GM23338 (cell line): ENCODE results near the gene TRABD. TPM values are rescaled to one million over a fixed set of nuclear protein-coding genes. Genes with fewer than 3 reads are reported as not detected.

ENCODE experiments used
- ATAC-seq: fragments of 200-7000 bp; cut with Tn5 transposase; 3 replicates; pipeline ENCODE4 v1.9.1; 2020
- DNase-seq: peaks from one replicate; pipeline ENCODE4 v3.0.0-alpha.2; 2015; ENCODE audit warnings: low spot score
- H2AFZ ChIP-seq: fragments of 200-600 bp; sonication (generic); 2 replicates; pipeline ENCODE4 v1.8.0; 2016; ENCODE audit warnings: antibody characterized with exemption, mild to moderate bottlenecking, moderate library complexity
- H3F3A ChIP-seq: fragments of 200-600 bp; sonication (generic); replicated peaks from 2 replicates; pipeline ENCODE4 v1.8.0; 2017; ENCODE audit warnings: antibody characterized with exemption, mixed run types, low read depth
- H3K27ac ChIP-seq: fragments of 200-600 bp; sonication (generic); 2 replicates; pipeline ENCODE4 v1.6.1; 2016; ENCODE audit warnings: low read depth
- H3K27me3 ChIP-seq: fragments of 200-600 bp; sonication (generic); 2 replicates; pipeline ENCODE4 v1.8.0; 2016; ENCODE audit warnings: mild to moderate bottlenecking, mixed run types, moderate library complexity; ENCODE audit not compliant: insufficient read depth
- H3K36me3 ChIP-seq: fragments of 200-600 bp; sonication (generic); 2 replicates; pipeline ENCODE4 v1.8.0; 2016; ENCODE audit warnings: mild to moderate bottlenecking; ENCODE audit not compliant: insufficient read depth
- H3K4me1 ChIP-seq: fragments of 200-600 bp; sonication (generic); 2 replicates; pipeline ENCODE4 v1.8.0; 2016; ENCODE audit warnings: mild to moderate bottlenecking, moderate library complexity; ENCODE audit not compliant: insufficient read depth
- H3K4me2 ChIP-seq: fragments of 200-600 bp; sonication (generic); 2 replicates; pipeline ENCODE4 v1.7.1; 2017; ENCODE audit warnings: mixed run types
- H3K4me3 ChIP-seq: fragments of 200-600 bp; sonication (generic); 2 replicates; pipeline ENCODE4 v1.6.1; 2016; ENCODE audit warnings: mixed run types
- H3K79me2 ChIP-seq: fragments of 200-600 bp; sonication (generic); replicated peaks from 2 replicates; pipeline ENCODE4 v1.8.0; 2017; ENCODE audit warnings: mild to moderate bottlenecking; ENCODE audit not compliant: insufficient read depth
- H3K9me2 ChIP-seq: fragments of 200-600 bp; sonication (generic); 2 replicates; pipeline ENCODE4 v1.8.0; 2017; ENCODE audit not compliant: insufficient read depth
- H4K20me1 ChIP-seq: fragments of 200-600 bp; sonication (generic); replicated peaks from 2 replicates; pipeline ENCODE4 v1.8.0; 2017; ENCODE audit warnings: mild to moderate bottlenecking; ENCODE audit not compliant: insufficient read depth
- H3K27ac Mint-ChIP-seq: 2 replicates; pipeline ENCODE4 v1.8.0; 2020; ENCODE audit warnings: inconsistent platforms, mild to moderate bottlenecking, moderate library complexity, mixed read lengths
- H3K27me3 Mint-ChIP-seq: 3 replicates; pipeline ENCODE4 v1.8.0; 2022; ENCODE audit warnings: low read depth, mild to moderate bottlenecking, moderate library complexity, mixed read lengths, inconsistent platforms; ENCODE audit not compliant: insufficient read depth, poor library complexity
- H3K36me3 Mint-ChIP-seq: 3 replicates; pipeline ENCODE4 v1.8.0; 2021; ENCODE audit warnings: low read depth, mild to moderate bottlenecking, inconsistent platforms, moderate library complexity, mixed read lengths
- H3K4me1 Mint-ChIP-seq: 3 replicates; pipeline ENCODE4 v1.8.0; 2020; ENCODE audit warnings: mild to moderate bottlenecking, inconsistent platforms, mixed read lengths
- H3K4me3 Mint-ChIP-seq: 3 replicates; pipeline ENCODE4 v1.8.0; 2021; ENCODE audit warnings: moderate library complexity, mild to moderate bottlenecking, inconsistent platforms, mixed read lengths
- H3K9me3 Mint-ChIP-seq: 3 replicates; pipeline ENCODE4 v1.8.0; 2020; ENCODE audit warnings: moderate library complexity, mild to moderate bottlenecking, inconsistent platforms, mixed read lengths
- CREB1 ChIP-seq: fragments of 250-450 bp; sonication (Bioruptor Pico); IDR thresholded peaks from 2 replicates; pipeline ENCODE4 v1.5.0; 2020; ENCODE audit warnings: low read depth, mild to moderate bottlenecking, moderate library complexity
- EZH2 ChIP-seq: fragments of 200-600 bp; sonication (generic); IDR thresholded peaks from one replicate; pipeline ENCODE4 v1.8.0; 2017; ENCODE audit warnings: antibody characterized with exemption, mild to moderate bottlenecking, low read depth; ENCODE audit not compliant: unreplicated experiment
- EZH2phosphoT487 ChIP-seq: fragments of 200-600 bp; sonication (generic); IDR thresholded peaks from one replicate; pipeline ENCODE4 v1.8.1; 2018; ENCODE audit warnings: antibody characterized with exemption; ENCODE audit not compliant: unreplicated experiment
- JUNB ChIP-seq: IDR thresholded peaks from one replicate; pipeline ENCODE4 v1.6.1; 2016; ENCODE audit warnings: antibody characterized with exemption; ENCODE audit not compliant: unreplicated experiment
- NANOG ChIP-seq: IDR thresholded peaks from 2 replicates; pipeline ENCODE4 v1.6.1; 2016; ENCODE audit warnings: antibody characterized with exemption, borderline replicate concordance
- POLR2AphosphoS5 ChIP-seq: IDR thresholded peaks from 2 replicates; pipeline ENCODE4 v1.6.1; 2016; ENCODE audit warnings: antibody characterized with exemption, low read depth
- STAT1 ChIP-seq: IDR thresholded peaks from one replicate; pipeline ENCODE4 v1.6.1; 2016; ENCODE audit warnings: antibody characterized with exemption; ENCODE audit not compliant: unreplicated experiment
- ZNF114 ChIP-seq: fragments of 250-450 bp; sonication (Bioruptor Pico); IDR thresholded peaks from 2 replicates; pipeline ENCODE4 v1.5.0; 2020; ENCODE audit warnings: mild to moderate bottlenecking, moderate library complexity
- ZNF331 ChIP-seq: fragments of 250-450 bp; sonication (Bioruptor Pico); IDR thresholded peaks from 2 replicates; pipeline ENCODE4 v1.5.0; 2020; ENCODE audit warnings: low read depth, mild to moderate bottlenecking, moderate library complexity
- polyA plus RNA-seq: library from polyadenylated mRNA; unstranded; fragments of >200 nt; fragmentation: Nextera tagmentation; extraction: Ambion mirVana; gene quantifications from 2 replicates; pipeline ENCODE4 v1.2.1, GENCODE V29; 2016
- total RNA-seq: library from RNA; depleted of rRNA; stranded (reverse); fragments of >200 nt; shearing (Covaris generic); gene quantifications from 2 replicates; pipeline ENCODE4 v1.2.3, GENCODE V29; 2014
- TF ChIP-seq, protein P1 (sequence below): fragments of 250-450 bp; sonication (Bioruptor Pico); IDR thresholded peaks from 2 replicates; pipeline ENCODE4 v1.5.0; 2020; ENCODE audit warnings: mild to moderate bottlenecking, moderate library complexity
- TF ChIP-seq, protein P2 (sequence below): IDR thresholded peaks from one replicate; pipeline ENCODE4 v1.6.1; 2018; ENCODE audit warnings: antibody characterized with exemption; ENCODE audit not compliant: unreplicated experiment
- TF ChIP-seq, protein P3 (sequence below): IDR thresholded peaks from 2 replicates; pipeline ENCODE4 v1.6.1; 2016; ENCODE audit warnings: antibody characterized with exemption
- TF ChIP-seq, protein P4 (sequence below), 2 experiments: fragments of 200-600 bp in 1 of 2; sonication (generic) in 1 of 2; conservative IDR thresholded peaks; 2 replicates each; pipeline versions ENCODE4 v1.5.1 to v1.6.1; 2016 to 2017; ENCODE audit warnings: antibody characterized with exemption in 2 of 2, low read depth in 2 of 2, mild to moderate bottlenecking in 2 of 2, moderate library complexity in 1 of 2

TRABD gene
- total and polyA plus RNA-seq, 2 experiments from 2014 or later = 44.1 to 66.1 TPM

DNA sequence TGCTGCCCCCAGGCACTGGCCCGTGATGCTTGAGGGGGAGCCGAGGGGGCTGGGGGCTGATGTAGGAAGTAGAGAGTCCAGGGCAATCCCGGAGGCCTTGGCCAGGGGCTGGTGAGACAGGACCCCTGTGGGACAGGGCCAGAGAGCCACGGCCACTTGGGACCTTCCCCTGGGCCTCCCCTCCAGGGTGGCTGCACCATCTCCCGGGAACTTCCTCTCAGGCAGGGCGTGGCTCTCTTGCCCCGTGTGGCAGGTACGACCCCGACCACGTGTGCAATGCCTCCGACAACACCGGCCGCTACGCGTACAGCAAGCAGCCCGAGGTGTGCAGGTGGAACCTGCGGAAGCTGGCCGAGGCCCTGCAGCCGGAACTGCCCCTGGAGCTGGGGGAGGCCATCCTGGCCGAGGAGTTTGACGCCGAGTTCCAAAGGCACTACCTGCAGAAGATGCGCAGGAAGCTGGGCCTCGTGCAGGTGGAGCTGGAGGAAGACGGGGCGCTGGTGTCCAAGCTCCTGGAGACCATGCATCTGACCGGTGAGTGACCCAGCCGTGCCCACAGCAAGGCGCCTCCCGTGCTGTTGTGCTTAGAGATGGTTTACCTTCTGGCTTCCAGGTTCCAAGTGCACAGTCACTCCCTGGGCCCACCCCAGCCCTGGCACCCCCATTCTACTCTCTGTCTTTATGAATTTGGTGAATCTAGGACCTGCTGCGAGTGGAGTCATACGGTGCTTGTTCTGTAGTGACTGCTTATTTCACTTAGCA, 24.8 kb downstream of the TRABD start:
- H3K36me3 ChIP-seq = 0 out of 2 replicates have a peak, but pooled peaks cover 7% of the 10 kb centered on the region

More for the DNA sequence above, 24.8 kb downstream of the TRABD start:
- Histone ChIP-seq H3K4me1 (no peaks in the 10 kb centered on the region), H3K79me2 (peaks cover 19% of the 10 kb centered on the region; the same call in 1 of the 2 replicates), H2AFZ (no peak overlapping the region), H3K27me3 (no peaks in the 10 kb centered on the region), H3F3A (no peaks in the 10 kb centered on the region), H3K4me2 (no peak overlapping the region), H4K20me1 (peaks cover 18% of the 10 kb centered on the region), H3K4me3 (no peak overlapping the region), H3K27ac (no peak overlapping the region), H3K9me2 (no peaks in the 10 kb centered on the region)
- DNase-seq (no peak), ATAC-seq (no peak)
- no peak for TF ChIP-seq ZNF331 (CRISPR knock-in tag)
- no peak for TF ChIP-seq ZNF114
- no peak for TF ChIP-seq JUNB
- TF ChIP-seq NANOG = no peak
- no peak for TF ChIP-seq POLR2AphosphoS5
- TF ChIP-seq, protein P1, sequence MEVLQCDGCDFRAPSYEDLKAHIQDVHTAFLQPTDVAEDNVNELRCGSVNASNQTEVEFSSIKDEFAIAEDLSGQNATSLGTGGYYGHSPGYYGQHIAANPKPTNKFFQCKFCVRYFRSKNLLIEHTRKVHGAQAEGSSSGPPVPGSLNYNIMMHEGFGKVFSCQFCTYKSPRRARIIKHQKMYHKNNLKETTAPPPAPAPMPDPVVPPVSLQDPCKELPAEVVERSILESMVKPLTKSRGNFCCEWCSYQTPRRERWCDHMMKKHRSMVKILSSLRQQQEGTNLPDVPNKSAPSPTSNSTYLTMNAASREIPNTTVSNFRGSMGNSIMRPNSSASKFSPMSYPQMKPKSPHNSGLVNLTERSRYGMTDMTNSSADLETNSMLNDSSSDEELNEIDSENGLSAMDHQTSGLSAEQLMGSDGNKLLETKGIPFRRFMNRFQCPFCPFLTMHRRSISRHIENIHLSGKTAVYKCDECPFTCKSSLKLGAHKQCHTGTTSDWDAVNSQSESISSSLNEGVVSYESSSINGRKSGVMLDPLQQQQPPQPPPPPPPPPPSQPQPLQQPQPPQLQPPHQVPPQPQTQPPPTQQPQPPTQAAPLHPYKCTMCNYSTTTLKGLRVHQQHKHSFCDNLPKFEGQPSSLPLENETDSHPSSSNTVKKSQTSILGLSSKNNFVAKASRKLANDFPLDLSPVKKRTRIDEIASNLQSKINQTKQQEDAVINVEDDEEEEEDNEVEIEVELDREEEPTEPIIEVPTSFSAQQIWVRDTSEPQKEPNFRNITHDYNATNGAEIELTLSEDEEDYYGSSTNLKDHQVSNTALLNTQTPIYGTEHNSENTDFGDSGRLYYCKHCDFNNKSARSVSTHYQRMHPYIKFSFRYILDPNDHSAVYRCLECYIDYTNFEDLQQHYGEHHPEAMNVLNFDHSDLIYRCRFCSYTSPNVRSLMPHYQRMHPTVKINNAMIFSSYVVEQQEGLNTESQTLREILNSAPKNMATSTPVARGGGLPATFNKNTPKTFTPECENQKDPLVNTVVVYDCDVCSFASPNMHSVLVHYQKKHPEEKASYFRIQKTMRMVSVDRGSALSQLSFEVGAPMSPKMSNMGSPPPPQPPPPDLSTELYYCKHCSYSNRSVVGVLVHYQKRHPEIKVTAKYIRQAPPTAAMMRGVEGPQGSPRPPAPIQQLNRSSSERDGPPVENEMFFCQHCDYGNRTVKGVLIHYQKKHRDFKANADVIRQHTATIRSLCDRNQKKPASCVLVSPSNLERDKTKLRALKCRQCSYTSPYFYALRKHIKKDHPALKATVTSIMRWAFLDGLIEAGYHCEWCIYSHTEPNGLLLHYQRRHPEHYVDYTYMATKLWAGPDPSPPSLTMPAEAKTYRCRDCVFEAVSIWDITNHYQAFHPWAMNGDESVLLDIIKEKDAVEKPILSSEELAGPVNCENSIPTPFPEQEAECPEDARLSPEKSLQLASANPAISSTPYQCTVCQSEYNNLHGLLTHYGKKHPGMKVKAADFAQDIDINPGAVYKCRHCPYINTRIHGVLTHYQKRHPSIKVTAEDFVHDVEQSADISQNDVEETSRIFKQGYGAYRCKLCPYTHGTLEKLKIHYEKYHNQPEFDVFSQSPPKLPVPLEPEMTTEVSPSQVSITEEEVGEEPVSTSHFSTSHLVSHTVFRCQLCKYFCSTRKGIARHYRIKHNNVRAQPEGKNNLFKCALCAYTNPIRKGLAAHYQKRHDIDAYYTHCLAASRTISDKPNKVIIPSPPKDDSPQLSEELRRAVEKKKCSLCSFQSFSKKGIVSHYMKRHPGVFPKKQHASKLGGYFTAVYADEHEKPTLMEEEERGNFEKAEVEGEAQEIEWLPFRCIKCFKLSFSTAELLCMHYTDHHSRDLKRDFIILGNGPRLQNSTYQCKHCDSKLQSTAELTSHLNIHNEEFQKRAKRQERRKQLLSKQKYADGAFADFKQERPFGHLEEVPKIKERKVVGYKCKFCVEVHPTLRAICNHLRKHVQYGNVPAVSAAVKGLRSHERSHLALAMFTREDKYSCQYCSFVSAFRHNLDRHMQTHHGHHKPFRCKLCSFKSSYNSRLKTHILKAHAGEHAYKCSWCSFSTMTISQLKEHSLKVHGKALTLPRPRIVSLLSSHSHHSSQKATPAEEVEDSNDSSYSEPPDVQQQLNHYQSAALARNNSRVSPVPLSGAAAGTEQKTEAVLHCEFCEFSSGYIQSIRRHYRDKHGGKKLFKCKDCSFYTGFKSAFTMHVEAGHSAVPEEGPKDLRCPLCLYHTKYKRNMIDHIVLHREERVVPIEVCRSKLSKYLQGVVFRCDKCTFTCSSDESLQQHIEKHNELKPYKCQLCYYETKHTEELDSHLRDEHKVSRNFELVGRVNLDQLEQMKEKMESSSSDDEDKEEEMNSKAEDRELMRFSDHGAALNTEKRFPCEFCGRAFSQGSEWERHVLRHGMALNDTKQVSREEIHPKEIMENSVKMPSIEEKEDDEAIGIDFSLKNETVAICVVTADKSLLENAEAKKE (CRISPR knock-in tag) = no peak
- TF ChIP-seq STAT1 = no peak
- TF ChIP-seq EZH2 = no peak
- TF ChIP-seq CREB1 (CRISPR knock-in tag) = no peak
- TF ChIP-seq, protein P2, sequence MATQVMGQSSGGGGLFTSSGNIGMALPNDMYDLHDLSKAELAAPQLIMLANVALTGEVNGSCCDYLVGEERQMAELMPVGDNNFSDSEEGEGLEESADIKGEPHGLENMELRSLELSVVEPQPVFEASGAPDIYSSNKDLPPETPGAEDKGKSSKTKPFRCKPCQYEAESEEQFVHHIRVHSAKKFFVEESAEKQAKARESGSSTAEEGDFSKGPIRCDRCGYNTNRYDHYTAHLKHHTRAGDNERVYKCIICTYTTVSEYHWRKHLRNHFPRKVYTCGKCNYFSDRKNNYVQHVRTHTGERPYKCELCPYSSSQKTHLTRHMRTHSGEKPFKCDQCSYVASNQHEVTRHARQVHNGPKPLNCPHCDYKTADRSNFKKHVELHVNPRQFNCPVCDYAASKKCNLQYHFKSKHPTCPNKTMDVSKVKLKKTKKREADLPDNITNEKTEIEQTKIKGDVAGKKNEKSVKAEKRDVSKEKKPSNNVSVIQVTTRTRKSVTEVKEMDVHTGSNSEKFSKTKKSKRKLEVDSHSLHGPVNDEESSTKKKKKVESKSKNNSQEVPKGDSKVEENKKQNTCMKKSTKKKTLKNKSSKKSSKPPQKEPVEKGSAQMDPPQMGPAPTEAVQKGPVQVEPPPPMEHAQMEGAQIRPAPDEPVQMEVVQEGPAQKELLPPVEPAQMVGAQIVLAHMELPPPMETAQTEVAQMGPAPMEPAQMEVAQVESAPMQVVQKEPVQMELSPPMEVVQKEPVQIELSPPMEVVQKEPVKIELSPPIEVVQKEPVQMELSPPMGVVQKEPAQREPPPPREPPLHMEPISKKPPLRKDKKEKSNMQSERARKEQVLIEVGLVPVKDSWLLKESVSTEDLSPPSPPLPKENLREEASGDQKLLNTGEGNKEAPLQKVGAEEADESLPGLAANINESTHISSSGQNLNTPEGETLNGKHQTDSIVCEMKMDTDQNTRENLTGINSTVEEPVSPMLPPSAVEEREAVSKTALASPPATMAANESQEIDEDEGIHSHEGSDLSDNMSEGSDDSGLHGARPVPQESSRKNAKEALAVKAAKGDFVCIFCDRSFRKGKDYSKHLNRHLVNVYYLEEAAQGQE = no peak
- TF ChIP-seq, protein P3, sequence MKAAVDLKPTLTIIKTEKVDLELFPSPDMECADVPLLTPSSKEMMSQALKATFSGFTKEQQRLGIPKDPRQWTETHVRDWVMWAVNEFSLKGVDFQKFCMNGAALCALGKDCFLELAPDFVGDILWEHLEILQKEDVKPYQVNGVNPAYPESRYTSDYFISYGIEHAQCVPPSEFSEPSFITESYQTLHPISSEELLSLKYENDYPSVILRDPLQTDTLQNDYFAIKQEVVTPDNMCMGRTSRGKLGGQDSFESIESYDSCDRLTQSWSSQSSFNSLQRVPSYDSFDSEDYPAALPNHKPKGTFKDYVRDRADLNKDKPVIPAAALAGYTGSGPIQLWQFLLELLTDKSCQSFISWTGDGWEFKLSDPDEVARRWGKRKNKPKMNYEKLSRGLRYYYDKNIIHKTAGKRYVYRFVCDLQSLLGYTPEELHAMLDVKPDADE = no peak
- TF ChIP-seq EZH2phosphoT487 = no peak
- TF ChIP-seq, protein P4, sequence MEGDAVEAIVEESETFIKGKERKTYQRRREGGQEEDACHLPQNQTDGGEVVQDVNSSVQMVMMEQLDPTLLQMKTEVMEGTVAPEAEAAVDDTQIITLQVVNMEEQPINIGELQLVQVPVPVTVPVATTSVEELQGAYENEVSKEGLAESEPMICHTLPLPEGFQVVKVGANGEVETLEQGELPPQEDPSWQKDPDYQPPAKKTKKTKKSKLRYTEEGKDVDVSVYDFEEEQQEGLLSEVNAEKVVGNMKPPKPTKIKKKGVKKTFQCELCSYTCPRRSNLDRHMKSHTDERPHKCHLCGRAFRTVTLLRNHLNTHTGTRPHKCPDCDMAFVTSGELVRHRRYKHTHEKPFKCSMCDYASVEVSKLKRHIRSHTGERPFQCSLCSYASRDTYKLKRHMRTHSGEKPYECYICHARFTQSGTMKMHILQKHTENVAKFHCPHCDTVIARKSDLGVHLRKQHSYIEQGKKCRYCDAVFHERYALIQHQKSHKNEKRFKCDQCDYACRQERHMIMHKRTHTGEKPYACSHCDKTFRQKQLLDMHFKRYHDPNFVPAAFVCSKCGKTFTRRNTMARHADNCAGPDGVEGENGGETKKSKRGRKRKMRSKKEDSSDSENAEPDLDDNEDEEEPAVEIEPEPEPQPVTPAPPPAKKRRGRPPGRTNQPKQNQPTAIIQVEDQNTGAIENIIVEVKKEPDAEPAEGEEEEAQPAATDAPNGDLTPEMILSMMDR (conservative IDR thresholded peaks at IDR 0.05; ENCODE audit: low read depth in 2 of 2) = no peak
- H3K4me3 Mint-ChIP-seq = no peak overlapping the region
- H3K4me1 Mint-ChIP-seq = peaks cover 2% of the 10 kb centered on the region; the same call in 1 of the 3 replicates
- H3K9me3 Mint-ChIP-seq = no peaks in the 10 kb centered on the region; the same call in 2 of the 3 replicates
- peaks cover 9% of the 10 kb centered on the region for H3K27me3 Mint-ChIP-seq
- H3K27ac Mint-ChIP-seq = no peak overlapping the region
- H3K36me3 Mint-ChIP-seq = peaks cover 46% of the 10 kb centered on the region
